ENCODE measurements around the gene IL1B.

Gene IL1B

DNA sequence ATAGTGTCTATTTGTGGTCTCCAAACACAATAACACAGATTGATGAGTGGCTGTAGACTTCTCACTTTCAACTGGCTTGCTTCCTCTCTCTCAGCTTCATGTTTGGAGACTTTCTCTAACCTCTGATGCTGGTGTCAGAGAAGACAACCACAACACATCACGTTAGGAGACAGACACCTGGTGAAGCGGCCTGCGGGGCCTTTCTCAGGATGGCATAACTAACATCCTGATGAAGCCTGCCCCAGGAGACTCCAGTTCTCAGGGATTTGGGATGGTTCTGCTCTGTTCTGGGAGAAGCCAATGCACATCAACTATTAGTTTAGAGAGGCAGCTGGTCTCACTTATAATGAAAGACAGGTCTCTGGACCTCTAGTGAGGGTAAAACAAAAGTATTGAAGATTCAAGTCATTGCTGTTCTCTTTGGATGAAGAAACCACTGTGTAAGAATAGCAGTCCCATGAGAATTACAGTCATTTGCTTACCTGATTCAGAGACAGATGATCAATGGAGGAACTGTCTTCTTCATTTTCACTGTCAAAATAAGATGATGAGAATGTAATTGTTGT lies 54.3 kb downstream of the IL1B start:
- no peak for DNase-seq (ENCODE audit: low read depth in 3 of 3)
